HG02885 (cell line): ENCODE data around the gene BABAM2.
"Not testable (repeated sequence)": the region's sequence is repeated elsewhere in the genome, so short reads cannot be mapped to it uniquely, and the experiment has no call there.

Experiments
- ATAC-seq: cut with Tn5 transposase; IDR thresholded peaks from one replicate; pipeline ENCODE4 v1.9.1; 2021; ENCODE audit warnings: mild to moderate bottlenecking; ENCODE audit not compliant: unreplicated experiment, poor library complexity

BABAM2 gene

GRCh38 chr2:28224648-28225472 lies 334.3 kb downstream of the BABAM2 start:
- ATAC-seq, result no peak

DNA sequence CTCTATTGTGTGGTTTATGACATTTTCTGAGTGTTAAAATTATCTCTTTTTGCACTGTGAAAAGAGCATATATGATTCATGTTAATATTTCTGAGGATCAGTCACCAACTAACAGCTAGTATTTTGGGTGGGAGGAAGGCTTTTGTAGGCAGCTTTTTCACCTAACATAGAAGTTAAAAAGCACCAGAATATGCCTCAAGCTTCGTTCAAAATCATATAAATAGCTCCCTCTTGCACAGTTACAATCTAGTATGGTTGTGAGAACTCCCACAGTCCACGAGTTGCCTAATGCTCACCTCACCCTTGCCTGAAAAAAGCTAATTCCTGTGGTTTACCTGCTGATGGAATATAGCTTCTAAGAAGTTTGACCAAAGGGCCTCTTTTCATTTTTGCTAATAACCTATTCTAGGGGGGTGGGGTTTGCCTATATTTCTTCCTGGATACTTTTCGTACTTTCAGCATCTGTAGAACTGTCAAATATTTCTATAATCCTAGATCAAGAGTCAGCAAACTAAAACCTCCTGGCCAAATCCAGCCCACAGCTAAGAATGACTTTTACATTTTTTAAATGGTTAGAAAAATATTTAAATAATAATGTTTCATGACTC lies 335.0 kb downstream of the BABAM2 start:
- no peak for ATAC-seq

- no peak for ATAC-seq
Measured at GRCh38 chr2:28226558-28226957, 336.0 kb downstream of the BABAM2 start.

- no peak for ATAC-seq
Measured at GRCh38 chr2:28227498-28227897, 337.0 kb downstream of the BABAM2 start.

- no peak for ATAC-seq
Measured at GRCh38 chr2:28228434-28228995, 338.0 kb downstream of the BABAM2 start.

- ATAC-seq, result no peak
Measured at GRCh38 chr2:28231110-28231631, 340.6 kb downstream of the BABAM2 start.

GRCh38 chr2:28232295-28232694 lies 341.8 kb downstream of the BABAM2 start:
- no peak for ATAC-seq

DNA sequence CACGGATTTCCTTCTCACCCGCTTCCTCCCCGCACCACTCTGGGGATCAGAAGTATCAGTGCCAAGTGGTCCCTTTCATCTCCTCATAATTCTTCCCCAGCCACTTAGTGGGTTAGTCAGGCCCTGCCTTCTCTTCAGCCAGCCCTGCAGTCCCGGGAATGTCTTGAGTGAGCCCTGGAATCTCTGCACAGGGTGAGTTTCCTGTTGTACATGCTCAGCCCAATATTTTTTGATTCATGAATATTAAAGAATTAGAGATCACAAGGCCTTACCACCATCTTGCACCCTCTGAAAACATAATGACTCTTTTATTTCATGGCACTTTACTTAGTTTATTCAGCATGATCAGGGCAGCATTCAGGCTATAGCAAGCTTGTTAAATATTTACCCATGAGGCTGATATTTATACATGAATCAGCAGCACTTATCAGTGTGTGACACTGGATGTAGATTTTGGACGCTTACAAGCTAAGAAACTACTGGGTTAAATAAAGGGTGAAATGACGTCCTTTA lies 342.7 kb downstream of the BABAM2 start:
- no peak for ATAC-seq

DNA sequence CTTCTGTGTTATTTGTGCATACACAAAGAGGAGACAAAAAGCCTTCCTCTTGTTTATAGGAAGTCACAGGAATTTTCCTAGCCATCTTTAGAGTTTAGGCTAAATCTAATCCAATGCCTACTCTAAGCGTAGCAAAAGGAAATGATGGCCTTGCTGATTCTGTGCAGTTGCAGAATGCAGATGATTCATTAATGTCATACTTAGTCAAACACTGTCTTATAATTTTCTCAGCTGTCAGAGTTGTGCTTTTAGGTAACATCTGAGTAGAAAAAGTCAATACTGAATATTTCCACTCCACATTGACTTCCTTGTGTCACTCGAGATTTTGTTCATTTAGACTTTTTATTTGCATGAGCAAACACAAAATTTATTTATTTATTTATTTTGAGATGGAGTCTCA lies 344.3 kb downstream of the BABAM2 start:
- no peak for ATAC-seq

DNA sequence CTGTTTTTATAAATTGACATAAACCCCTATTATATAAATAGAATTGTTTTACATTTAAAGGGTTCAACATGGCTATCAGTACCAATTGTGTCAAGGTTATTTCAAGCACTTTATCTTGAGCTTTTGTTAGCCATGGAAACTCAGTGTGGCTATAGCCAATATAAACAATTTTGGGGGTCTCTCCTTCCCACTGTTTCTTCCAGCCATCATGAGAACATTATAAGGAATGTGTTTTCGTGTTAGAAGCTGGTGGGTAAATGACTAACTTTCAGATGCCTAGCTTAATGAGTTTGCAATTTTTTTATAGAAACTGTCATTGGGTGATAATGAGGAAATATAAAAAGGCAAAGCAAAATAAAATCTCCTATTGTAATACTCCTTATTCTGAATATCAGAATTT lies 348.7 kb downstream of the BABAM2 start:
- no peak for ATAC-seq

DNA sequence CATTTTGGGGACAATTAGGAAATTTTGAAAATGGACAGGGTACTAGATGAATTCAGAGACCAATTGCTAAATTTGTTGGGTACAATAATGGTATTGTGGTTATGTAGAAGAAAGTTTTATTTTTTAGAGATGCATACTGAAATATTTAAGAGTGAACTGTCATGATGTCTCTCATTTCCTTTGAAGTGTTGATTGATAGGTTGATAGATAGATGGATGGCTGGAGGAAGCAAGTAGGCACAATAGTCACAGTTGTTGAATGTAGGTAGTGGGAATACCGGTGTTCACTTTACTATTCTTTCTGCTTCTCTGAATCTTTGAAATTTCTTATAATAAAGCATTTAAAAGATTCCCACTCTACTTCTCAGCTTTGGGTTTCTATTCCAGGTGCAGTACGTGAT lies 350.4 kb downstream of the BABAM2 start:
- no peak for ATAC-seq

DNA sequence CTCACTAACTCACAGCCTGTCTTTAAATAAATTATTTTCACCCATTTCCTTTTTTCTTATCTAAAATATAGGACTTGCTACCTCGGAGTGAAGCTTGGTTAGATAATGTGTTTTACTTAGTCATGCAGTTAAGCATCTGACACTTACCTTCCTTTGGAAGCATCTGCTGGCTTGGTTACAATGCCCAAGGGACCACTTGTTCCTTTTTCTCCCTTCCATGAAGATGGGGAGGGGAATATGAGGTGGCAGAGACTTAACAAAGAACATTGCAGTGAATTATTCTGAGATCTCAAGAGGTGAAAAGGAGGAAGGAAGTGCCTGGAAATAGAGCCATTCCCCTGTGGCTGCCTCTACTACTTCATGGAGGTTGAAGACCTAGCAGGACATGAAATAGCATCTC lies 356.8 kb downstream of the BABAM2 start:
- ATAC-seq, result no peak

- no peak for ATAC-seq
Measured at GRCh38 chr2:28247734-28248133, 357.2 kb downstream of the BABAM2 start.

GRCh38 chr2:28248511-28248910 lies 358.0 kb downstream of the BABAM2 start:
- ATAC-seq, result no peak

DNA sequence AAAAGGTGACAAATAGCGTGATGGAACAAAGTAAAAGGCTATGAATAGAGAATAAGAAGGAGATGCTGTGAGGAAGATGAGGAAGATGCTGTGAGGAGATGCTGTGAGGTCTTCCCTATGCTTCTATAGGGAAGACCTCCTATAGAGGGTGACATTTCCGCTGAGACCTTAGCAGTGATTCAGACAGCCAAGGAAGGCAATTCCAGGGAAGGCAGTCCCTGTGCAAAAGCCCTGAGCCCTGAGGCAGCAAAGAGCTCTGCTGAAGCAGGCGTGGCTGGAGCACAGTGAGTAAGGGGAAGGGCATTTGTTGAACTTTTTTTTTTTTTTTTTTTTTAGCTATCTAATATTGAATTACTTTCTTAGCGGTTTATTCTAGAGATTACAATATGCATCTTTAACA lies 359.5 kb downstream of the BABAM2 start:
- no peak for ATAC-seq

DNA sequence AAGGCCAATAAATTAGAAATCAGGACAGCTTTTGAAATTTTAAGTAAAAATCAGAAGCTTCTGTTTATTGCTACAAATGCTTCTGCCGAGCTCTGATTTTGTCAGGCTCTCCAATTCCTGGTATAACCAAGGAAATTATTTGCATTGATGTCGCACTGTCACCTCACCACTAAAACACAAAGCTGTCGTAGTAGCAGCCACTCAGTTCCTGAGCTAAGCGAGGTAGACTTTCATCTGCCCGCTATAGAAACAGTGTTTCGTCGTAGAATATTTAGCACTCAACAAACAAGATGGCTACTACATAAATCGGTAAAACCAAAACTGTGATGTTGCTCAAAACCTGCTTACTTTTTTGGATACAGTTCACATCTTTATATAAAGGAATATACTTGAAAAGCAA lies 360.8 kb downstream of the BABAM2 start:
- no peak for ATAC-seq

- peak; percentile 79 for ATAC-seq
Measured at GRCh38 chr2:28252311-28252710, 361.8 kb downstream of the BABAM2 start.

GRCh38 chr2:28253543-28253942 lies 363.0 kb downstream of the BABAM2 start:
- no peak for ATAC-seq

DNA sequence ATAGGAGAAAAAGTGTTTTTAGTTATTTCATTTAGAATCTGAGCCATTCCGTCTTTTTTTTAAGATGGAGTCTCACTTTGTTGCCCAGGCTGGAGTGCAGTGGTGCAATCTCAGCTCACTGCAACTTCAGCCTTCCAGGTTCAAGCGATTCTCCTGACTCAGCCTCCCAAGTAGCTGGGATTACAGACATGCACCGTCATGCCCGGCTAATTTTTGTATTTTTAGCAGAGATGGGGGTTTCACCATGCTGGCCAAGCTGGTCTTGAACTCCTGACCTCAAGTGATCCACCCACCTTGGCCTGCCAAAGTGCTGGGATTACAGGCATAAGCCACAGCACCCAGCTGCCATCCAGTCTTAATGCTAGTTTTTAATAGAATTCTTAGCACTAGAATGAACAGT lies 364.7 kb downstream of the BABAM2 start:
- ATAC-seq, result not testable (repeated sequence)

GRCh38 chr2:28257182-28257581 lies 366.7 kb downstream of the BABAM2 start:
- ATAC-seq, result no peak

GRCh38 chr2:28259226-28259625 lies 368.7 kb downstream of the BABAM2 start:
- ATAC-seq, result not testable (repeated sequence)
